HG02610 (cell line): ENCODE data around the gene IFI30.

Experiments
- ATAC-seq: cut with Tn5 transposase; IDR thresholded peaks from one replicate; pipeline ENCODE4 v1.9.1; 2021; ENCODE audit warnings: mild to moderate bottlenecking, moderate library complexity; ENCODE audit not compliant: unreplicated experiment

The IFI30 gene

GRCh38 chr19:18223860-18224524, 50.4 kb downstream of the IFI30 start:
- no peak for ATAC-seq

- ATAC-seq = peak; percentile 88
These were observed 51.1 kb downstream of the IFI30 start for GRCh38 chr19:18224525-18225354.

GRCh38 chr19:18225355-18225701, 51.7 kb downstream of the IFI30 start:
- no peak for ATAC-seq

GRCh38 chr19:18225702-18226468, 52.3 kb downstream of the IFI30 start, which contains the start of gene PDE4C:
Gene PDE4C, minus strand, starts transcription at chr19:18226438. Its CDS starts 23 bp downstream, at chr19:18226415.
- no peak for ATAC-seq

GRCh38 chr19:18226956-18227780, 53.6 kb downstream of the IFI30 start:
- ATAC-seq = no peak
